ENCODE data around the gene CCDC102B. TPM values are rescaled to one million over a fixed set of nuclear protein-coding genes. Genes with fewer than 3 reads are reported as not detected.

Gene CCDC102B
- total RNA-seq, 1 donor, result 3.1 TPM

- TF ChIP-seq CTCF (IDR thresholded peaks at IDR 0.05; ENCODE audit: insufficient read depth, low read length), result no peak
- DNase-seq (ENCODE audit: low read depth), result no peak
- no peak overlapping the region for H3K4me3 ChIP-seq (ENCODE audit: low read depth, low read length)
Measured at GRCh38 chr18:68954738-68955137, 156.9 kb downstream of the CCDC102B start.

GRCh38 chr18:68956650-68957049 is 158.8 kb downstream of the CCDC102B start:
- no peak for TF ChIP-seq CTCF (IDR thresholded peaks at IDR 0.05; ENCODE audit: insufficient read depth, low read length)
- DNase-seq (ENCODE audit: low read depth), result no peak
- no peak overlapping the region for H3K4me3 ChIP-seq (ENCODE audit: low read depth, low read length)

DNA sequence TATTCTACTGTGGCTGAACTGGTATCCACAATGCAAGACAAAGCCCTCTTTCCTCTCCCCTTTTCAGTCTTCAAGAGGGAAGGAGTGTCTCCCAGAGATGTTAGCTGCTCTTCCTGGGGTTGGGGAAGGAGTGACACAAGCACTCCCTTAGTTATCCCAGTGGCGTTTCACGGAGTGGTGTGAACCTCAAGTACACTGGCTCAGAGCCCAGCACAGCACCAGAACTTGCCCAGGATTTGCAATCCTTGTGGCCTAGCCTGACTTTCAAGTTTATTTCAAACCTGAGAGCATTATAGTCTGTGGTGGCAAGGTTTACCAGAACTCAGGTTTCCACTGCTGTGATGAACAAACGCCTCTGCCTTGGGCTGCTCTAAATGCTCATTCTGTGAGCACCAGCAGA is 162.5 kb downstream of the CCDC102B start:
- TF ChIP-seq CTCF (IDR thresholded peaks at IDR 0.05; ENCODE audit: insufficient read depth, low read length), result no peak
- no peak for DNase-seq (ENCODE audit: low read depth)
- H3K4me3 ChIP-seq (ENCODE audit: low read depth, low read length), result no peak overlapping the region

DNA sequence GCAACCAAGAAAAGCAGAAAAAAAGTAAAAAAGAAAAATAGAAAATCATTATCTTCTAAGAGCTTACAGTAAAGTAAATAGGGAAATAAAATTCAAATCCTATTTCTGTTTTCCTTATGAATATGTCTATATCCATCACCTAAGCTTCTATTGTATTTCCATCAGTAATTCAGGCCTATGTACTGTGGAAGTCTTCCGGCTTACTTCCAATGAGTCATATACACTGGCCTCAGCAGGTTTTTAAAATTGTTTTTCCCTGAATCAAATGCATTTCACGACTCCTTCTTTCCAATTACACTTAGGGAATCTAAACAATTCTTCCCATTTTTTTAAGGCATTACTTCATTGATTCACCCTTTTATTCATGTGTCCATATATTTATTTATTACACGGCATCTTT is 164.7 kb downstream of the CCDC102B start:
- DNase-seq (ENCODE audit: low read depth), result no peak
- TF ChIP-seq CTCF (IDR thresholded peaks at IDR 0.05; ENCODE audit: insufficient read depth, low read length), result no peak
- H3K4me3 ChIP-seq (ENCODE audit: low read depth, low read length), result no peak overlapping the region

DNA sequence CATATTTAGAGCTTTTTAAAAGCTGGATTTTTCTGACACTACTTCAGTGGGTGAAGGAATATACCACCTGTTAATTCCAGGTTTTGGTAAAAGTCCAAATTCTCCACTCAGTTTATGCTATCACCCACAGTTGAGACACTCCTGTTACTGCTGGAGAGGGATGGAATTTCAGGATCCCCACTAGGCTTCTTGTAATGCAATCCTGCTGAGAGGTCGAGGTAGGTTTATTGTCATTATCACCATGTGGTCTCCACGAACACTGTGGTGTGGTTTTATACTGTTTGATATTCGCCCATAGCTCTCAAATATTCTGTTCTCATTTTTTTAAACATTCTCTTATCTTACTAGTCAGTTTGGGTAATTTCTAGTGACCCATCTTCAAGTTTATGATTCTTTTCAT is 167.9 kb downstream of the CCDC102B start:
- DNase-seq (ENCODE audit: low read depth), result no peak
- no peak overlapping the region for H3K4me3 ChIP-seq (ENCODE audit: low read depth, low read length)
- TF ChIP-seq CTCF (IDR thresholded peaks at IDR 0.05; ENCODE audit: insufficient read depth, low read length), result no peak

DNA sequence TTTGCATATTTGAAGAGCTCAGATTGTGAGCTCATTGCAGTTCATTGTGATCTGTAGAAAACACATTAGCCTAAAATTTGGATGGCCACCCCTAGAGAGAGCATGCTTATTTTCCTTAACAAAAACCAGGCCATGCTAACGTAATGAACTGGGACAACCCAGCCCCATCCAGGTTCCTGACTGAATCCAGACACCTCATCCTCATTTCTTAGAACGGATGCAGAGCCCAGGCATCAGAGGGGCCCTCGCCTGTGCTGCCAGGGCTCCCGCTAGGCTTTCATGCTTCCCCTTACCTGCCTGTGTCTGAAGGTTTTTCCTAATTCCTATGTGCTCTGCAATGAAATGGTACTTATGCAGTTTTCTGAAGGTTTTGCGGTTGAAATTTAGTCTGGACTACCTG is 171.1 kb downstream of the CCDC102B start:
- H3K4me3 ChIP-seq (ENCODE audit: low read depth, low read length), result no peak overlapping the region
- no peak for DNase-seq (ENCODE audit: low read depth)
- TF ChIP-seq CTCF (IDR thresholded peaks at IDR 0.05; ENCODE audit: insufficient read depth, low read length), result no peak

- no peak for DNase-seq (ENCODE audit: low read depth)
- H3K4me3 ChIP-seq (ENCODE audit: low read depth, low read length), result no peak overlapping the region
- no peak for TF ChIP-seq CTCF (IDR thresholded peaks at IDR 0.05; ENCODE audit: insufficient read depth, low read length)
Measured at GRCh38 chr18:68972176-68972575, 174.3 kb downstream of the CCDC102B start.
